ENCODE data around the gene TPMT. TPM values are rescaled to one million over a fixed set of nuclear protein-coding genes. Genes with fewer than 3 reads are reported as not detected.
"Not testable (repeated sequence)": the region's sequence is repeated elsewhere in the genome, so short reads cannot be mapped to it uniquely, and the experiment has no call there.

TPMT gene
- total RNA-seq, 1 experiment from 2014 or later = 11.0 TPM

DNA sequence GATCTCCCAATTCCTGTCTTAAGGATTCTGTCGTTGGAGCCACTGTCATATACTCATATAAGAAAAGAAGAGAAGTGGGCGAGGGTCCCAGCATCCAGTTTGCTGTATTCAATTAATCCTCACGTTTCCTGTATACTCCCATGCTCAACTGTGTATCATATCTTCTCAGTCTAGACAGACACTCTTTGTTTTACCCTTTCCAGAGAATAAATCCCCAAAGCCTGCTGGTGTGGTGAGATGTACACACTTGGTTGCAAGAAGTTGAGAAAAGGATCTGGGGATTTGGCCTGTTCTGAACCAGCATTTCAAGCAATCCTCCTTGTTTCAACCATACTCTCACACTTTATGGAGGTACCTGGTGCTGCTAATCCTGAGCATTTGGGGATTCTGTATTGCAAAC is 3.1 kb downstream of the TPMT start:
- Mint-ChIP-seq H3K27me3 (ENCODE audit: insufficient read depth, unreplicated experiment) (no peaks in the 10 kb centered on the region), H3K36me3 (ENCODE audit: insufficient read depth, unreplicated experiment) (peaks cover 7% of the 10 kb centered on the region), H3K4me3 (ENCODE audit: unreplicated experiment) (no peak overlapping the region), H3K9me3 (ENCODE audit: unreplicated experiment) (no peaks in the 10 kb centered on the region), H3K27ac (ENCODE audit: unreplicated experiment) (no peak overlapping the region), H3K4me1 (ENCODE audit: low read depth, unreplicated experiment) (no peaks in the 10 kb centered on the region)
- no TSS peak for BruUV-seq (replicated peaks)
- CTCF ChIA-PET = no interaction called here
- H3K4me1 ChIP-seq = no peaks in the 10 kb centered on the region; the same call in 1 of the 2 replicates
- TF ChIP-seq, protein P1, sequence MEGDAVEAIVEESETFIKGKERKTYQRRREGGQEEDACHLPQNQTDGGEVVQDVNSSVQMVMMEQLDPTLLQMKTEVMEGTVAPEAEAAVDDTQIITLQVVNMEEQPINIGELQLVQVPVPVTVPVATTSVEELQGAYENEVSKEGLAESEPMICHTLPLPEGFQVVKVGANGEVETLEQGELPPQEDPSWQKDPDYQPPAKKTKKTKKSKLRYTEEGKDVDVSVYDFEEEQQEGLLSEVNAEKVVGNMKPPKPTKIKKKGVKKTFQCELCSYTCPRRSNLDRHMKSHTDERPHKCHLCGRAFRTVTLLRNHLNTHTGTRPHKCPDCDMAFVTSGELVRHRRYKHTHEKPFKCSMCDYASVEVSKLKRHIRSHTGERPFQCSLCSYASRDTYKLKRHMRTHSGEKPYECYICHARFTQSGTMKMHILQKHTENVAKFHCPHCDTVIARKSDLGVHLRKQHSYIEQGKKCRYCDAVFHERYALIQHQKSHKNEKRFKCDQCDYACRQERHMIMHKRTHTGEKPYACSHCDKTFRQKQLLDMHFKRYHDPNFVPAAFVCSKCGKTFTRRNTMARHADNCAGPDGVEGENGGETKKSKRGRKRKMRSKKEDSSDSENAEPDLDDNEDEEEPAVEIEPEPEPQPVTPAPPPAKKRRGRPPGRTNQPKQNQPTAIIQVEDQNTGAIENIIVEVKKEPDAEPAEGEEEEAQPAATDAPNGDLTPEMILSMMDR (IDR thresholded peaks at IDR 0.05; ENCODE audit: insufficient read depth in 1 of 2, low read depth in 1 of 2, low read length in 1 of 2, severe bottlenecking in 1 of 2, unreplicated experiment in 1 of 2) = no peak
- no peaks in the 10 kb centered on the region for H3K36me3 ChIP-seq (ENCODE audit: control insufficient read depth, insufficient read depth, low read length)
- H3K9me3 ChIP-seq = no peaks in the 10 kb centered on the region
- H3K4me3 ChIP-seq (ENCODE audit: low read depth, low read length) = no peak overlapping the region
- POLR2A ChIA-PET = no interaction called here
- DNase-seq = no peak
- intact Hi-C loops (cut with micrococcal nuclease; ENCODE audit: unreplicated experiment) = no loop called here
- H3K27me3 ChIP-seq (replicated peaks; ENCODE audit: control insufficient read depth, insufficient read depth, low read length) = no peaks in the 10 kb centered on the region

DNA sequence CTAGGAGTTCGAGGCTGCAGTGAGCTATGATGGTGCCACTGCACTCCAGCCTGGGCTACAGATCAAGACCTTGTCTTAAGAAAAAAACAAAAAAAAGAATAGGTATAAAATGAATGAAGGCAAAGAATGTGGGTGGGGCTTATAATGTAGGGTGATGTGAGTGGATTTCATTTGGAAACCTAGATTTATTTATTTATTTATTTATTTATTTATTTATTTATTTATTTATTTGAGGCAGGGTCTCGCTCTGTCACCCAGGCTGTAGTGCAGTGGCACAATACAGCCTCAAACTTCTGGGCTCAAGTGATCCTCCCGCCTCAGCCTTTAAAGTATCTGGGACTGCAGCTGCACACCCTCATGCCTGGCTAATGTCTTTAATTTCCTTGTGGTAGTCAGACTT is 3.5 kb downstream of the TPMT start:
- H3K4me1 ChIP-seq; H3K27ac Mint-ChIP-seq (ENCODE audit: unreplicated experiment); H3K27me3 Mint-ChIP-seq (ENCODE audit: insufficient read depth, unreplicated experiment); H3K9me3 ChIP-seq; H3K4me3 Mint-ChIP-seq (ENCODE audit: unreplicated experiment); POLR2A ChIA-PET; H3K4me3 ChIP-seq (ENCODE audit: low read depth, low read length); BruUV-seq (replicated peaks); intact Hi-C loops (cut with micrococcal nuclease; ENCODE audit: unreplicated experiment); DNase-seq; H3K9me3 Mint-ChIP-seq (ENCODE audit: unreplicated experiment); H3K4me1 Mint-ChIP-seq (ENCODE audit: low read depth, unreplicated experiment); CTCF ChIA-PET; H3K36me3 ChIP-seq (ENCODE audit: control insufficient read depth, insufficient read depth, low read length); H3K36me3 Mint-ChIP-seq (ENCODE audit: insufficient read depth, unreplicated experiment); H3K27me3 ChIP-seq (replicated peaks; ENCODE audit: control insufficient read depth, insufficient read depth, low read length): not testable (repeated sequence)

DNA sequence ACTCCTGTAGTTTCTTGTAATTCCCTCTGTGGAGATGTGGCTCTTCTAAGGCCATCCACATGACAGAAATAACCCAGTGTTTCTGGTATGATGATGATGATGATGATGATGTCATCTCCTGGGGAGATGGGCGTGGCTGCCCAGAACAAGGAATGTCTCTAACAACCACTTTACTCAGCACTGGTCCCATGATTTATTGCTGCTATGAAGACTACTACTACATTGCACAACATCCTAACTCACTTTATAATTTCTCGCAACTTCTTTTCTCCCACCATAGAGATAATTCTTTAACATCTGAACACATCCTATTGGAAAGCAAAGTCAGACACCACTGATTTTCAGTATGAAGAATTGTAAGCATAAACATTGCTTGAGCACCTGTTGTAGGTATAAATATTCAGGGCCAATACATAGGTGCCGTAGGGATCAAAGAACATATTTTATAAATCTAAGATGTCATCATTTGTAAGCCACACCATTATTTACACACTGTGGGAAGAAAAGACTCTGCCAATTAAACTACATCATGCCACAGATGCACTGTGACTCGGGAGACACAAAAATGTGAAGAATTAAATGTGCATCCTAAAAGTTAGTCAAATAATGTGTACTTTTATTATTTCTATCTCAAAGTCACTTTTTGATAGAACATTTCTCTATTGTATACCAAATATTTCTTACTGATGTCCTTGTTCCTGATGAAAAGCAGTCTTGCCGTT is 6.4 kb downstream of the TPMT start:
- no peaks in the 10 kb centered on the region for H3K9me3 Mint-ChIP-seq (ENCODE audit: unreplicated experiment)
- TF ChIP-seq, protein P1 (IDR thresholded peaks at IDR 0.05; ENCODE audit: insufficient read depth in 1 of 2, low read depth in 1 of 2, low read length in 1 of 2, severe bottlenecking in 1 of 2, unreplicated experiment in 1 of 2) = no peak
- no peaks in the 10 kb centered on the region for H3K36me3 ChIP-seq (ENCODE audit: control insufficient read depth, insufficient read depth, low read length)
- H3K27ac Mint-ChIP-seq (ENCODE audit: unreplicated experiment) = no peak overlapping the region
- H3K4me3 ChIP-seq (ENCODE audit: low read depth, low read length) = no peak overlapping the region
- BruUV-seq (replicated peaks) = no TSS peak
- H3K4me1 ChIP-seq = no peaks in the 10 kb centered on the region; the same call in 1 of the 2 replicates
- H3K4me3 Mint-ChIP-seq (ENCODE audit: unreplicated experiment) = no peak overlapping the region
- no peaks in the 10 kb centered on the region for H3K4me1 Mint-ChIP-seq (ENCODE audit: low read depth, unreplicated experiment)
- H3K27me3 ChIP-seq (replicated peaks; ENCODE audit: control insufficient read depth, insufficient read depth, low read length) = no peaks in the 10 kb centered on the region
- DNase-seq = peak in 1 of 2 experiments; percentile 35
- H3K9me3 ChIP-seq = no peaks in the 10 kb centered on the region
- POLR2A ChIA-PET = no interaction called here
- H3K27me3 Mint-ChIP-seq (ENCODE audit: insufficient read depth, unreplicated experiment) = no peaks in the 10 kb centered on the region
- H3K36me3 Mint-ChIP-seq (ENCODE audit: insufficient read depth, unreplicated experiment) = no peaks in the 10 kb centered on the region
- intact Hi-C loops (cut with micrococcal nuclease; ENCODE audit: unreplicated experiment) = no loop called here
- CTCF ChIA-PET = no interaction called here

Data from Caco-2 (cell line).